GM12892 (cell line): ENCODE measurements around the gene ARID4A.

ENCODE experiments used
- POLR2A ChIP-seq: IDR thresholded peaks from 2 replicates; pipeline ENCODE4 v1.6.1; 2011; ENCODE audit warnings: low read depth, low read length, control low read depth
- POLR2AphosphoS5 ChIP-seq: IDR thresholded peaks from 2 replicates; pipeline ENCODE4 v1.6.1; 2011; ENCODE audit warnings: low read depth, low read length, control low read depth
- TAF1 ChIP-seq: IDR thresholded peaks from 2 replicates; pipeline ENCODE4 v1.6.1; 2011; ENCODE audit warnings: low read depth, mild to moderate bottlenecking, control low read depth, low read length, borderline replicate concordance

- TF ChIP-seq POLR2A (no peak), POLR2AphosphoS5 (no peak), TAF1 (no peak)
Measured at GRCh38 chr14:58307597-58308316, 9.4 kb downstream of the ARID4A start.
